ENCODE data around the gene ZNF695.
"Not testable (repeated sequence)": the region's sequence is repeated elsewhere in the genome, so short reads cannot be mapped to it uniquely, and the experiment has no call there.

Gene ZNF695

DNA sequence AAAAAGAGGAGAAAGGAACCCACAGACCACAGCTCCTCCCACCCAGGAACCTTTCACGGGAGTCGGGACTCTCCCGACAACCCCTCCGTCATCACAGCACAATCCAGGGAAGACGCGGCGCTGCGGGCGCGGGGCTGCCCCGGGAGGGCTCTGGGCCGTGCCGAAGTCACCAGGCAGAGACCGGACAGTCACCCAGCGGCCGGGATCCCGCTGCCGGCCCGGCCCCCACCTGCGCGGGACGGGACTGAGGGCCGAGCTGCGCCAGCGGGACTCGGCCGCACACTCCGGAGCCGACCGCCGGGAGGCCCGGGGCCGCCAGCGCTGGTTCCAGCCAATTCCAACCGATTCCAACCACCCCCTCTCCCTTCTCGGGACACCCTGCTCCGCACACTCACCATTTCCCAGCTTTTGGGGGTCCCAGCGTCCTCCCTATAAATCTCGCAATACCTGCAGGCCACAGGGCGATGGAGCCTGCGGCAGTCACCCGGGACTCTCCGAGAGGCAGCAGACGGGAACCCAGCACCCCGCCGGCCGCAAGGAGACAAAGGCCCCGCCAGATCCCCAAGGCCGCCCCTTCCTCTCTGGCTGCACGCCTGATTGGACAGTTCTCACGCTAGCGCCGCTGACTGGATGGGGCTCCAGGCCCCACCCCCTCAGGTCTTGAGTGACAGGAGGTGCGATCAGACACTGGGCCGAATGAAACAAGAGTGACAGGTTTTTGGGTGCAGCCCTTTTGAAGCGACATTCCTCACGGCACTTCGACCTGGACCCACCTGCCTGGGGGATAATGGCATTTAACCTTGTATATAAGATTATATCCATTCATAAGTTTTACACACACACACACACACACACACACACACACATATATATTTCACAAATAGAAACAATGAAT, at the start of gene ZNF695:
Gene ZNF695, minus strand, starts transcription at position 547 of the 895 bp plus-strand sequence. Its CDS starts 149 bp downstream, at position 398.
- no peak for DNase-seq (ENCODE audit: low read depth)

DNA sequence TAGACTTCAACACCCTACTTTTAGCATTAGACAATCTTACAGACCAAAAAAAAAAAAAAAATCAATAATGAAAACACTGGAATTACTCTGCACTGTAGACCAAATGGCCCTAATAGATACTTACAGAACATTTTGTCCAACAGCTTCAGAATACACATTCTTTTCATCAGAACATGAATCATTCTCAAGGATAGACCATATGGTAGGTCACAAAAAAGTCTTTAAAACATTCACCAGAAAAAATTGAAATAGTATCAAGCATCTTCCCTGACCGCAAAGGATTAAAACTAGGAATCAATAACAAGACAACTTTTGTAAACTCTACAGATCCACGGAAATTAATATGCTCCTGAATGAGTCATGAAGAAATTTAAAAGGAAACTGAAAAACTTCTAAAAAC, 48.2 kb upstream of the ZNF695 start:
- DNase-seq (ENCODE audit: low read depth) = no peak

DNA sequence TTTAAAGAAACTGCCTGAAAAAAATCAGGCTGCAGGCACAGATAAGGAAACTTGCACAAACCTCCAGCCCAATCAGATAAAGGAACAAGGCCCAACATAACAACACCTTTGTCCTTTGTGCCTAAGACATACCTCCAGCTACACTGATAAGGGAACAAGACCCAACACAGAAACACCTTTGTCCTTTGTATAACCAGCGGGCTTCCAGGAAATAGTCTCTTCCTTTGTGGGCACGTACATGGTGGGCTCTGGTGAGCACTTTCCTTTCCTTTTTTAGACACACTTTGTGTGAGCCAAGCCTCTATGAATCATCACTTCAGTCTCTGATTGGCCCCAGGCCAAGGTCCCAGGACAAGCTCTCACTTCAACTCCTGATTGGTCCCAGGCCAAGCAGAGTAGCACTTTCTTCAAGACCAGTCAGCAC, 47.1 kb upstream of the ZNF695 start:
- DNase-seq (ENCODE audit: low read depth) = no peak

DNA sequence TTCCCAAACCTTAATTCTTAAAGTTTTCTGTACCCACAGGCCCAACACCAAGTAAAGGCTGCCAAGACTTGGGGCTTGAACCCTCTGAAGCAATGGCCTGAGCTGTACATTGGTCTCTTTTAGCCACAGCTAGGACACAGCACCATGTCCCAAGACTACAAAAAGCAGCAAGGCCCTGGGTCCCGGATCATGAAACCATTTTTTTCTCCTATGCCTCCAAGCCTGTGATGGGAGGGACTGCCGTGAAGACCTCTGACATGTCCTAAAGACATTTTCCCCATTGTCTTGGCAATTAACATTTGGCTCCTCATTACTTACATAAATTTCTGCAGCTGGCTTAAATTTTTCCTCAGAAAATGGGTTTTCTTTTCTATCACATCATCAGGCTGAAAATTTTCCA, 39.8 kb upstream of the ZNF695 start:
- DNase-seq (ENCODE audit: low read depth) = no peak

DNA sequence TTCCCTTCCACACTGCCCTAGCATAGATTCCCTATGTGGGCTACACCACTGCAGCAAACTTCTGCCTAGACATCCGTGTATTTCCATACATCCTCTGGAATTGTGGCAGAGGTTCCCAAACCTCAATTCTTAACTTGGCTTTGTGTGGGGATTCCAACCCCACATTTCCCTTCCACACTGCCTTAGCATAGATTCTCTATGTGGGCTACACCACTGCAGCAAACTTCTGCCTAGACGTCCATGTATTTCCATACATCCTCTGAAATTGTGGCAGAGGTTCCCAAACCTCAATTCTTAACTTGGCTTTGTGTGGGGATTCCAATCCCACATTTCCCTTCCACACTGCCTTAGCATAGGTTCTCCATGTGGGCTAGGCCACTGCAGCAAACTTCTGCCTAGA, 39.4 kb upstream of the ZNF695 start:
- no peak for DNase-seq (ENCODE audit: low read depth)

DNA sequence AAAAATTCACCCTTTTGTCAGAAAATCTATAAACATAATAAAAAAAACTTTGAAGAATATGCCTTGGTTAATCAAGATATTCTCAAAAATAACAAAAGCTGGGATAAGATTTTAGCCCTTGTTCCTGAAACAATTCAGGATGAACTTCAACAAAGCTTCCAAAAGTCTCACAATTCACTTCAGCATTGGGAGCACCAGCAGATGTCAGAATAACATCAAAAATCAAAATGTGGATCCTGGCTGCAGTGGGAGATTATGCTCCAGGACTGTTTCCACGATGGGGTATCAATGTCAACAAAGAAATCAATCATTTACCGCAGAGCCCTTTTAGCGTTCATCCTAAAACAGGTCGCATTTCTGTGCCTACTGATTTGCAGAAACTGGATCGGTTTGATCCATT, 35.5 kb upstream of the ZNF695 start:
- no peak for DNase-seq (ENCODE audit: low read depth)

DNA sequence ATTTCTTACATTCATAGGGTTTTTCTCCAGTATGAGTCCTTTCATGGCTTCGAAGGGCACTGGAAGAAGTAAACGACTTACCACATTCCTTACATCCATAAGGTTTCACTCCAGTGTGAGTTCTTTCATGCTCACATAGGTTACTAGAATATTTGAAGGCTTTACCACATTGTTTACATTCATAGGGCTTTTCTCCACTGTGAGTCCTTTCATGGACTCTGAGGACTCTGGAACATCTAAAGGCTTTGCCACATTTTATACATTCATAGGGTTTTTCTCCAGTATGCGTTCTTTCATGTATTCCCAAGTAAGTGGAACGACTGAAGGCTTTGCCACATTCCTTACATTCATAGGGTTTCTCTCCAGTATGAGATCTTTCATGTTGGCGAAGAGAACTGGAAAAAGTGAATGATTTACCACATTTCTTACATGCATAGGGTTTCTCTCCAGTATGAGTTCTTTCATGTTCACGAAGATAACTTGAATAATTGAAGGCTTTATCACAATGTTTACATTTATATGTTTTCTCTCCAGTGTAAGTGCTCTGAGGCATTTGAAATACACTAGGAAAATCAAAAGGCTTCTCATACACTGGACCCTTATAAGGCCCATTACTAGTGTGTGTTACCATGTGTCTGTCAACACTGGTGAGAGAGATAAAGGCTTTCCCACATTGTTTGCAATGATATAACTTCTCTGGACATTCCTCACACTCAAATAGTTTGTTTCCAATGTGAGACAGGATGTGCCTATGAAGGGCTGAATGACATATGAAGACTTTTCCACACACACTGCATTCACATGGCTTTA, 29.9 kb upstream of the ZNF695 start:
- no peak for DNase-seq (ENCODE audit: low read depth)

DNA sequence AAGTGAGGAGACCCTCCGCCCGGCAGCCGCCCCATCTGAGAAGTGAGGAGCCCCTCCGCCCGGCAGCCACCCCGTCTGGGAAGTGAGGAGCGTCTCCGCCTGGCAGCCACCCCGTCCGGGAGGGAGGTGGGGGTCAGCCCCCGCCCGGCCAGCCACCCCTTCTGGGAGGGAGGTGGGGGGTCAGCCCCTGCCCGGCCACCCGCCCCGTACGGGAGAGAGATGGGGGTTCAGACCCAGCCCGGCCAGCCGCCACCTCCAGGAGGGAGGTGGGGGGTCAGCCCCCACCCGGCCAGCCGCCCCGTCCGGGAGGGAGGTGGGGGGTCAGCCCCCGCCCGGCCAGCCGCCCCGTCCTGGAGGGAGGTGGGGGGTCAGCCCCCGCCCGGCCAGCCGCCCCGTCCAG, 24.4 kb upstream of the ZNF695 start:
- DNase-seq (ENCODE audit: low read depth) = not testable (repeated sequence)

DNA sequence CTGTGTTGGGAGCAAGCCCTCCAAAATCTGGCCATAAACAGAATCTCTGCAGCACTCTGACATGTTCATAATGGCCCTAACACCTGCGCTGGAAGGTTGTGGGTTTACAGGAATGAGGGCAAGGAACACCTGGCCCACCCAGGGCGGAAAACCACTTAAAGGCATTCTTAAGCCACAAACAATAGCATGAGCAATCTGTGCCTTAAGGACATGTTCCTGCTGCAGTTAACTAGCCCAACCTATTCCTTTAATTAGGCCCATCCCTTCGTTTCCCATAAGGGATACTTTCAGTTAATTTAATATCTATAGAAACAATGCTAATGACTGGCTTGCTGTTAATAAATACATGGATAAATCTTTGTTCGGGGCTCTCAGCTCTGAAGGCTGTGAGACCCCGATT, 16.8 kb upstream of the ZNF695 start:
- not testable (repeated sequence) for DNase-seq (ENCODE audit: low read depth)

DNA sequence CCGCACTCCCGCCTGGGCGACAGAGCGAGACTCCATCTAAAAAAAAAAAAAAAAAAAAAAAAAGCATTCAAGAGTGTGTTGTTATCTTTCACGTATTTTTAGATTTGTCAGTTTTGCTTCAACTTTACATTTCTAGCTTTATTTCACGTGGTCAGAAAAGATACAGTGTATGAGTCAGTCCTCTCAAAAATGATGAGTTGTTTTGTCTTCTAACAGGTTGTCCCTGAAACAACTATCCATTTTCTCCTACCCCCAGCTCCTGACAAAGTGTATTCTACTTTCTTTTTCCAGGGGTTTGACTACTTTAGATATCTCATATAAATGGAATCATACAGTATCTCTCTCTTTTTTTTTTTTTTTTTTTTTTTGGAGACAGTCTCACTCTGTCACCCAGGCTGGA, 5.5 kb upstream of the ZNF695 start:
- DNase-seq (ENCODE audit: low read depth) = no peak

DNA sequence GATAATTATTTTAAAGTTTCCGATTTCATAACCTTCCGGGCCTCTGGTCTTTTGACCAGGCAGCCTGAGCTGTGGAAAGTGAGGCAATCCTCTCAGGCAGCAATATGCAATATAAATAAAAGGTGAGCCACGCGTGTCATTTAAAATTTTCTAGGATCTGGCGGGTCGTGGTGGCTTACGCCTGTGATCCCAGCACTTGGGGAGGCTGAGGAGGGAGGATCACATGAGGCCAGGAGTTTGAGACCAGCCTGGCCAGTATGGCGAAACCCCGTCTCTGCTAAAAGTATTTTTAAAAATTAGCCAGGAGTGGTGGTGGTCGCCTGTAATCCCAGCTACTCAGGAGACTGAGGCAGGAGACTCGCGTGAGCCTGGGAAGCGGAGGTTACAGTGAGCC, 546 bp upstream of the ZNF695 start:
- no peak for DNase-seq (ENCODE audit: low read depth)

DNA sequence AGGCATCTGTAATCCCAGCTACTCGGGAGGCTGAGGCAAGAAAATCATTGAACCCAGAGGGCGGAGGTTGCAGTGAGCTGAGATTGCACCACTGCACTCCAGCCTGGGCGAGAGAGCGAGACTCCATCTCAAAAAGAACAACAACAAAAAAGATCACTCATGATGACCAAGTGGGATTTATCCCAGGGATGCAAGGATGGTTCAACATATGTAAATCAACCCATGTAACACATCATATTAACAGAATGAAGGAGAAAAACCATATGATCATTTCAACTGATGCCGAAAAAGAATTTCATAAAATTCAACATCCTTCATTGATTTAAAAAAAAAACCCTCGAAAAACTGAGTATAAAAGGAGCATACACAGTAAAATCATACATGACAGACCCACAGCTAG, 3.8 kb downstream of the ZNF695 start:
- not testable (repeated sequence) for DNase-seq (ENCODE audit: low read depth)

DNA sequence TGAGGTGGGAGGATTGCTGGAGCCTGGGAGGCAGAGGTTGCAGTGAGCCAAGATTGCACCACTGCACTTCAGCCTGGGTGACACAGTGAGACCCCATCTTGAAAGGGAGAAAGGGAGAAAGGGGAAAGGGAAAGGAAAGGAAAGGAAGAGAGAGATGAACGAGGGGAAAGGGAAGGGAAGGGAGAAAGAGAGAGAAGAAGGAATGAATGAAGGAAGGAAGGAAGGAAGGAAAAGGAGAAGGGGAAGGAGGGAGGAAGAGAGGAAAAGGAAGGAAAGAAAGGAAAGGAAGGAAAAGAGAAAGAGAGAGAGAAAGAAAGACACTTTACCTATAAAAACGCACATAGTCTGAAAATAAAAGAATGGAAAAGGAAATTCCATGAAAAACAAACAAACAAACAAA, 18.0 kb downstream of the ZNF695 start:
- no peak for DNase-seq (ENCODE audit: low read depth)

DNA sequence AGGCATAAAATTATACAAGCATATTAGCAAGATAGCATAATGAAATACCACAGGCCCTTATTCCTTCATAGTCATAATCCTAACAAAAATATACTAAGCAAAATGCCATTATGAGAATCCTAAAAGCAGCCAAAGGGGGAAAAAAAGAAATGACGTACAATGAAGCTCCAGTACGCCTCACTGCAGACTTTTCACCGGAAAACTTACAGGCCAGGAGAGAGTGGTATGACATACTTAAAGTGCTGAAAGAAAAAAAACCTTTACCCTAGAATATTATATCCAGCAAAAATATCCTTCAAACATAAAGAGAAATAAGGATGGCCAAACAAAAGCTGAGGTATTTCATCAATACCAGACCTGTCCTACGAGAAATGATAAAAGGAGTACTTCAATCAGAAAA, 19.5 kb downstream of the ZNF695 start:
- DNase-seq (ENCODE audit: low read depth) = no peak

DNA sequence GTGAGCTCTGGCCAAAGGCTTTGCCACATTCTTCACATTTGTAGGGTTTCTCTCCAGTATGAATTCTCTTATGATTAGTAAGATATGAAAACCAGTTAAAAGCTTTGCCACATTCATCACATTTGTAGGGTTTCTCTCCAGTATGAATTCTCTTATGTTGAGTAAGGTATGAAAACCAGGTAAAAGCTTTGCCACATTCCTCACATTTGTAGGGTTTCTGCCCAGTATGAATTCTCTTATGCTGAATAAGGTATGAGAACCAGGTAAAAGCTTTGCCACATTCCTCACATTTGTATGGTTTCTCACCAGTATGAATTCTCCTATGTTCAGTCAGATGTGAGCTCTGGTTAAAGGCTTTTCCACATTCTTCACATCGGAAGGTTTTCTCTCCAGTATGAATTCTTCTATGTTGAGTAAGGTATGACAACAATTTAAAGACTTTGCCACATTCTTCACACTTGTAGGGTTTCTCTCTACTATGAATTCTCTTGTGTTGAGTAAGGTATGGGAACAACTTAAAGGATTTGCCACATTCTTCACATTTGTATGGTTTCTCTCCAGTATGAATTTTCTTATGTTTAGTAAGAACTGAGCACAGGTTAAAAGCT, 20.7 kb downstream of the ZNF695 start:
- no peak for DNase-seq (ENCODE audit: low read depth)

DNA sequence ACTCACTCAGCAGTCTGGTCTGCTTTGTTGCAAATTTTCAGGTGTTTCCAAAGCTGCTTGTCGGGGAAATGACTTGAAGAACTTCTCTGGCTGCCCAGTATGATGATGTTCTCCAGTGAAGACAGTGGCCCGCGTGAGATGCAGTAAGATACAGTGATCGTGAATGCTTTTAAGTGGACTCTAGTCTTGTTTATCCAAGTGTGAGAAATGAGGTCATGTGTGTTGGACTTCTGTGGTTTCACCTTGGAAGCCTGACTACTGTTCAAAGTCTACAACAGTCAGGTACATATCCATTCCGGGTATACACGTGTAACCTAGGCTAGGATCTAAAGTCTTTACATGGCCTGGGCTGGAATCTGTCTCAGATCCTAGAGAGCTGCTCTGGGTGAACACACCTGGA, 29.1 kb downstream of the ZNF695 start:
- DNase-seq (ENCODE audit: low read depth) = no peak

DNA sequence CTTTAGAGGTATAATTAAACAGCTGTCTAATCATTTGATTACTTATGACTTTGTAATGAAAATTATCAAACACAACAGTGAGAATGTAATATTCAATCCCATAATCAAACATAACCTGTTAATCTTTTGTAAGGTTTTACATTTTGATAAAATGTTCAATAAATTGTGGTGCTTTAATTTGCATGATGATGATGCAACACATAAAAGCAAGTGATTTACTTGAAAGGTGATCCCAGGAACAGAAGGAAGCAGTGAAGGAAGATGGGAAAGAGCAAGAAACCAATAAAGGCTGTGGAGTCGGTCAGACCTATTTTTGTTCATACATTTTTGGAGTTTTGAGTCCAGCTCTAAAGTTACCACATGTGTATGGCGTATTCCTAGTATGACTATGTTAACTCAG, 29.6 kb downstream of the ZNF695 start:
- no peak for DNase-seq (ENCODE audit: low read depth)

DNA sequence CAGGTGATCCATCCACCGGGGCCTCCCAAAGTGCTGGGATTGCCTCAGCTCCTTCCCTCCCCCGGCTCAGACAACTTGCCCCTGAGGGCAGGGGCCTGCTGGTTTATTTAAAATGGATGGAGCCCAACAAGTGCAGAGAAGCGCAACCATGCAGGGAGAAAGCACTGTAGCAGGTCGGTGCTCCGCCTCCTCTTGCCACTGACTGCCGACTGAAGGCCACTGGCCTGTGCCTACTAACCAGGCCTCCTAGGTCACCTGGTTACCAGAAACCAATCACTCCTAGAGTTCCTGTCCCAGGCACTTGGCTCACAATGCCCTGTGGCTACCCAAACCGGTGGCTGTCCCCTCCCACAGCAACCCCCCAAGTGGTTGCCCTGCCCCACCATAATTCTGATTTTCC, 35.9 kb downstream of the ZNF695 start:
- DNase-seq (ENCODE audit: low read depth) = no peak

DNA sequence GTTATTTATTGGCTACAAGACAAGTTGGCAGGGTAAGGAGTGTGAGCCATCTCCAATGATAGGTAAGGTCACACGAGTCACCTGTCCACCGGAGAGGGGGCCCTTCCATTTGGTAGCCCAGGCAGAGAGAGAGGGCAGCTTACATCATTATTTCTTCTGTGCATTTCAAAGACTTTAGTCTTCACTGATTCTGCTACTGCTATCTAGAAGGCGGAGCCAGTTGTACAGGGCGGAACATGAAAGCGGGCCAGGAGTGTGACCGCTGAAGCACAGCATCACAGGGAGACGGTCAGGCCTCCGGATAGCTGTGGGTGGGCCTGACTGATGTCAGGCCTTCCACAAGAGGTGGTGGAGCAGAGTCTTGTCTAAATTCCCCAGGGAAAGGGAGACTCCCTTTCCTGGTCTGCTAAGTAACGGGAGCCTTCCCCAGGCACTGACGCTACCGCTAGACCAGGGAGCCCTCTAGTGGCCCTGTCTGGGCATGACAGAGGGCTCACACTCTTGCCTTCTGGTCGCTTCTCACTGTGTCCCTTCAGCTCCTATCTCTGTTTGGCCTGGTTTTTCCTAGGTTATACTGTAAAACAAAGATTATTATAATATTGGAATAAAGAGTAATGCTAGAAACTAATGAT, 36.7 kb downstream of the ZNF695 start:
- DNase-seq (ENCODE audit: low read depth) = no peak

DNA sequence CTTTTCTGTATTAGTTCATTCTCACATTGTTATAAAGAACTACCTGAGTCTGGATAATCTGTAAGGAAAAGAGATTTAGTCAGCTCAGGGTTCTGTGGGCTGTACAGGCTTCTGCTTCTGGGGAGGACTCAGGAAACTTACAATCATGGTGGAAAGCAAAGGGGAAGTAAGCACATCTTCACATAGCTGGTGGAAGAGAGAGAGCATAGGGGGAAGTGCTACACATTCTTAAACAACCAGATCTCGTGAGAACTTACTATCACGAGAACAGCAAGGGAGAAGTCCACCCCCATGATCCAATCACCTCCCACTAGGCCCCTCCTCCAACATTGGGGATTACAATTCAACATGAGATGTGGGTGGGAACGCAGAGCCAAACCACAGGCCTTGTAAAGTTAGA, 38.2 kb downstream of the ZNF695 start:
- no peak for DNase-seq (ENCODE audit: low read depth)

DNA sequence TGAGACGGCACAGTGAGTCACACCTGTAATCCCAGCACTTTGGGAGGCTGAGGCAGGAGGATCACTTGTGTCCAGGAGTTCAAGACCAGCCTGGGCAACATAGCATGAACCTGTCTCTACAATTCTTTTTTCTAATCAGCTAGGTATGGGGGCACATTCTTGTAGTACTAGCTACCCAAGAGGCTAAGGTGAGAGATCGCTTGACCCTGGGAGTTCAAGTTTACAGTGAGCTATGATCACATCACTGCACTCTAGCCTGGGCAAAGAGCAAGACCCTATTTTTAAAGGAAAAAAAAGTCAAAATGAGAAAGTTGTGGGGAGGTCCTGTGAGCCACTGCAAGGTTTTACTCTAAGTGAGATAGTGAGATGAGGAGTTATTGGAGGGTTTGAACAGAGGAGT, 41.4 kb downstream of the ZNF695 start:
- DNase-seq (ENCODE audit: low read depth) = no peak

DNA sequence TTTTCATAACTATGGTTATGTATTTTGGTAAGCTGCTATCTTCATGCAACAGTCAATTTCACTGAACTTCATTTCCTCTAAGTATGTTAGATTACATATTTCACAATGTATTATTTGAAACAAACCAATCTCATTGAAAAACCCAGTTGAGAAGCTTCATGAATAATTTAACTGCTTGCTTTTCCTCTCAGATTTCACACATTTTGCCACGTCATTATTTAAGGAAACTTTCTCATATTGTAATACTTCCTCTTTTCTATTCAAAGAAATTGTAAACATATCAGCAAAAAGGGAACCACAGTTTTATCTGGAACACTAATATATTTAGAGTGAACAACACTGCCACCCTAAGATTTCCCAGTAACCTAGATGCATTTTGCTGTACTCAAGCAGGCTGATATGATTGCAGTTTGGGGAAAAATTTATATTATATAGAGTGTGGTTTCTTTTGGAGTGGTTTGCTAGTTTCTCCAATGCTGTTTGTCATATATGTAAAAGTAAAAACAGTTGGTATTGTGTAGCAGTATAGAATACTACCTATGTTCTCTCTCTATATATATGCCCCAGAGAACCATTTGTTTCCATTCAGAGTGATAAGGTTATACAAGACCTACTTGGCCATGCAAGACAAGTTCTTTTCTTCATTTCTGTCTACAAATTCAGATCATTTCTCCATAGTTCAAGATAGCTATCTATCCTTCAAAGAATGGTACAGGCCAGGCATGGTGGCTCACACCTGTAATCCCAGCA, 47.7 kb downstream of the ZNF695 start:
- DNase-seq (ENCODE audit: low read depth) = no peak
